Breast epithelium (tissue), 3 donors: ENCODE measurements around the gene ERRFI1.
"Not testable (repeated sequence)": the region's sequence is repeated elsewhere in the genome, so short reads cannot be mapped to it uniquely, and the experiment has no call there.

ENCODE experiments used
- CTCF ChIP-seq, 3 donors: fragments of 450-650 bp; IDR thresholded peaks; one replicate each; pipeline ENCODE4 v1.5.1; 2016 to 2017; ENCODE audit warnings: antibody characterized with exemption in 3 of 3, mild to moderate bottlenecking in 3 of 3, moderate library complexity in 3 of 3
- POLR2A ChIP-seq: fragments of 450-650 bp; IDR thresholded peaks from one replicate; pipeline ENCODE4 v1.6.1; 2016; ENCODE audit warnings: antibody characterized with exemption, mild to moderate bottlenecking, moderate library complexity
- POLR2AphosphoS5 ChIP-seq, 3 donors: sonication (generic); formaldehyde crosslinking; IDR thresholded peaks; one replicate each; pipeline ENCODE4 v1.6.1; 2017; ENCODE audit warnings: antibody characterized with exemption in 3 of 3

GRCh38 chr1:8049229-8049628, 23.1 kb upstream of the ERRFI1 start:
- TF ChIP-seq CTCF (IDR thresholded peaks at IDR 0.05); POLR2A; POLR2AphosphoS5 (IDR thresholded peaks at IDR 0.05): not testable (repeated sequence)
